Left ventricle myocardium superior (tissue), 1 donor: Measurements from ENCODE around the gene CCDC174. TPM values are rescaled to one million over a fixed set of nuclear protein-coding genes. Genes with fewer than 3 reads are reported as not detected.
"Not testable (repeated sequence)": the region's sequence is repeated elsewhere in the genome, so short reads cannot be mapped to it uniquely, and the experiment has no call there.

Source experiments
- ATAC-seq: fragments of 200-7000 bp; cut with Tn5 transposase; one replicate; pipeline ENCODE4 v1.9.1; 2020; ENCODE audit warnings: mild to moderate bottlenecking, moderate library complexity
- DNase-seq: peaks from one replicate; pipeline ENCODE4 v3.0.0-alpha.2; 2020
- intact Hi-C: fragments of 100-400 bp; cut with micrococcal nuclease; formaldehyde crosslinking; loops from one replicate; pipeline ENCODE4 v1.11.0; 2022
- total RNA-seq: library from RNA; stranded (reverse); fragmentation: NEBNext Ultra II Directional; extraction: Animal tissue kit (Norgen Biotek cat#: 25700); gene quantifications from one replicate; pipeline ENCODE4 v1.2.1, GENCODE V29; 2021
- donor health status: DM: no; HTN: yes; CAD: no; lungs with severe emphysema.

CCDC174 gene
- total RNA-seq, 1 donor from 2014 or later = 10.7 TPM

DNA sequence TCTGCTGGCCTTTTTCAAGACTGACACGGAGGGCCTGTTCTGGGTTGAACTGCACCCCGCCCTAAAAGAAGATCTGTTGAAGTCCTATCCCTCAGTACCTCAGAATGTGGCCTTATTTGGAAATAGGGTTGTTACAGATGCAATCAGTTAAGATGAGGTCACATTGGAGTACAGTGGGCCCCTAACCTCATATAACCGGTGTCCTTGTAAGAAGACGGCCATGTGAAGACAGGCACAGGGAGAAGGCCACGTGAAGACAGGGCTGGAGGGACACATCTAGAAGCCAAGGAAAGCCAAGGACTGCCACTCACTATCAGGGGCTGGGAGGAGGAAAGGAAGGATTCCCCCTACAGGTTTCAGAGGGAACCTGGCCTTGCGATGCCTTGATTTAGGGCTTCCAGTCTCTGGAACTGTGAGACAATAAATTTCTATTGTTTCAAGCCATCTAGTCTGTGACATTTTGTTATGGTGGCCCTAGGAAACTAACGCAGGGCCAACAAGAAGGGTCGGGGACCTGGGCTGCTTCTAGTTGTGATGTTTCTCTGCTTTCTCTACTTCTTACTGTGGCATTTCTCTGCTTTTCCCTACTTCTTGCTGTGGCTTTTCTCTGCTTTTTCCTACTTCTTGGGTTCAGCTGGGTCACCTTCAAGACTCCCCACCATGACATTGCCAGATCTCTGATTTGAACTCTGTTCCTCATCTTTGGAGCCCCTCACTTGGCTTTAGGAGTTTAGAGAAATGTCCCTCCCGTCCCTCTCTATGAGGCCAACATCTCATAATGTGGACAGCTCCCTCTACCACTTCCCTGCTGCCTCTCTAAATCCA lies 4.8 kb upstream of the CCDC174 start:
- no peak for ATAC-seq
- intact Hi-C loops = no loop called here
- DNase-seq = no peak

DNA sequence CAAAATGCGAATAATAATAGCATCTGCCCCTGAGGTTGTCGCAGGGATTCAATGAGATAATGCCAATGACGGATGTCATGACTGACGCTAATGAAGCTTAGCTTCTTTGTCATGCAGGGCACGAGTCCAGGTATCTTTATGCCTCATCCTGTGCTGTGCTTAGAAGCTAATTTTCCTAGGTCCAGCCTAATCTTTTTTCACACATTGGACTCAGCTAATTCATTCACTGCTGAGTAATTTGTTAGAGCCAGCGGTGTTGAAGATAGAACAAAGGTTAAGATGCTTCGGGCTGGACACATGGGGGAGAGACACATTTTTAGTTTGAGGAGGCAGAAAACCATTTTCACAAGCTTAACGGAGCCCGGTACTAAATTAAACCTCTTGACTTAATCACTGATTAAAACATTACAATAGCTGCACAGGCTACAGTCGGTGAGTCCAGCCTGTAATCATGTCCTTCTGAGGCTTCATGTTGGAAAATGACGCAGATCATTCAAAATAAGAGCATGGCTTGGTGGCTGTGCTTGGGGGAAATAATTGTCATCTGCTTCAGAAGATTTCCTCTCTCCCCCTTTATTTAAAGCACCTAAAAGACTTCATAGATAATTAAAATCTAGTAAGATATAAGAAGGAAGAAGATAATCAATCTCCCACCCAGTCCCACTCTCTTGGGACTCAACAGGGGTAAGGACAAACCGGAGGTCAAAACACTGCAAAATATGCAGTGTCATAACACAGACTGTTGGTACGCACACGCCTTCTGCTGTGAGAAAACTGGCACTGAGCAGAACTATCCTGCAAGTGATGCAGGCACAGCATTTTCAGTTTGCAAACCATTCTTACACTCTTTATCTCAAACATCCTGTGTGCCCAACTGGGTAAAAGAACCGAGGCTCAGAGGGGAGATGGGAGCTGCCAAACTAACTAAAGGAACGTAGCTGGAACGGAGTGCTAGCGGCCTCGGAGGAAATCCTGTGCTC lies 3.3 kb upstream of the CCDC174 start:
- intact Hi-C loops = no loop called here
- DNase-seq = peak; percentile 57
- ATAC-seq = peak; percentile 30

DNA sequence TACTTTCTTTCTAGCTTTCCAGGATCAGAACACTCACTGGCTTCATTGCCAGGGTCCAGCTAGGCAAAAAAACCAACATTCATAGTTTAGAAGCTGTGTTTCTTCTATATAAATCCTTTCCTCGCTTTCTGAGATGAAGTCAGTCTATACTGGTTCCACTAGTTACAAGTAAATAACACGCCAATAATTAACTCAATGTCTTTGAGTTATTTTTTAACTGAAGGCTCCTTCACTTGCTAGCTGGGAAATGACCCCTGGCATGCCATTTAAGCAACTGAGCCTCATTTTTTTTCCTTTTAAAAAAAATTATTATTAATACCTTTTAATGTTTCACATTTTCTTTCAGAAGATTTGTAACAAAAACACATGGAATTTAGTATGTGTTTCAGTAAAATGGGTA lies 2.1 kb upstream of the CCDC174 start:
- DNase-seq (no peak), ATAC-seq (no peak)
- intact Hi-C loops = no loop called here

DNA sequence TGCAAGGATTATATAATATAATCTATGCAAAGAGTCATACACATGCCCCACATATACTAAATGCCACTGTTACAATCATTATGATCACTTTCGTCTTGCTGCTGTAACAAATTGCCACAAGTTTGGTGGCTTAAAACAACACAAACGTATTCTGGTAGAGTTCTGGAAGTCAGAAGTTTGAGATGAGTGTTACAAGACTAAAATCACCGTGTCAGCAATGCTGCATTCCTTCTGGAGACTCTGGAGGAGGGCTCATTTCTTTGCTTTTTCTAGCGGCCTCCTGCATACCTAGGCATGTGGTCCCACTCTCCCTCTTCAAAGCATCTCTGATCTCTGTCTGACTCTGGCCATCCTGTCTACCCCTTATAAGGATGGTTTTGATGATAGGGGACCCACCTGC lies 1.4 kb upstream of the CCDC174 start:
- no peak for ATAC-seq
- intact Hi-C loops = no loop called here

DNA sequence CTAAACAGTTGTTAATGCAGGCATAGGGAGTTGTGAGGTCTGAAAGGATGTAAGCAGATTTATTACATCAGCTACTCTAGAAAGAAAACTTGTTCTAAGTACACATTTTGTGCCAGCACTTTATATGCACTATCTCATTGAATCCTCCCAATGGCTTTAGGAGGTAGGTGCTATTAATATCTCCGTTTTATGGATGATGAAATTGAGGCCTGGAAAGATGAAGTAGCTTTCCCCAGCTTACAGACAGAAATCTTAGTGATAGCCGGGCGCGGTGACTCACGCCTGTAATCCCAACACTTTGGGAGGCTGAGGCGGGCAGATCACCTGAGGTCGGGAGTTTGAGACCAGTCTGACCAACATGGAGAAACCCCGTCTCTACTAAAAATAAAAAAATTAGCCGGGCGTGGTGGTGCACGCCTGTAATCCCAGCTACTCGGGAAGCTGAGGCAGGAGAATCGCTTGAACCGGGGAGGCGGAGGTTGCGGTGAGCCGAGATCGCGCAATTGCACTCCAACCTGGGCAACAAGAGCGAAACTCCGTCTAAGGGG lies 872 bp downstream of the CCDC174 start:
- ATAC-seq, DNase-seq, intact Hi-C loops: not testable (repeated sequence)

More for the DNA sequence above, 1.4 kb upstream of the CCDC174 start:
- no peak for DNase-seq

DNA sequence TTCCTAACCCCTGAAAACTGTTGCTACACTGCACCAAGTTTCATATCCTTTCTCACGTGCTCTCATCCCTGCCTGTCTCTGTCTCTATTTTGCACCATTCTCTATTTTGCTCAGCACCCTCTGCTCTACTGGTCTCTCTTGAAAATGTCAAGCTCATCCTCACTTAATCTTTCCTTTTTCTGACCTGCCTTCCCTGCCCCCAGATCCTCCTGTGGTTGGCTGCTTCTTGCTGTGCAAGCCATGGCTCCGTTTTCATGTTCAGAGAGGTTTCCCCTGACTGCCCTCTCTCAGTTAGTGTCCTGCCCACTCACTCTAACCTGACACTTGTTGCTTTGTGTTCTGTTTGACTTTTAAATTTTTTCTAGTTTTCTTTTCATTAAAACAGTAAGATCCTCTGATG lies 6.0 kb downstream of the CCDC174 start:
- ATAC-seq (no peak), DNase-seq (no peak)
- intact Hi-C loops = no loop called here

DNA sequence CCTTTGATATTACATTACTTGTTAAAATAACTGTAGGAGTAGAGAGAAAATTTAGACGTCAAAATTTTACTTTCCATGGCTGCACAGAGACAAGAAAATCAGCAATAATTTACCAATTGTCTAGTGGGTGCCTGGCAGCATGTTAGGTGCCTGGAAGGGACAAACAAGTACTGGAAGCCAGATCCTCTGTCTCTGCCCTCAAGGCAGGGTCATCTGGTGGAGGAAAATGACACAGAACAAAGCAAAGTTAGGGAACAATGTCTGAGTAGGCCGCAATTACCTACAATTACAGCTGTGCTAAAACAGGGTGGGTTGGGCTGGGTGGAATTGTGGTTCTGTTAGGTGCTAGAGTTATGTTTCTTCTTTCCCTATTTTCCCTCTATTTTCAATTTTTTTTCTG lies 7.4 kb downstream of the CCDC174 start:
- intact Hi-C loops = no loop called here
- ATAC-seq (no peak), DNase-seq (no peak)

DNA sequence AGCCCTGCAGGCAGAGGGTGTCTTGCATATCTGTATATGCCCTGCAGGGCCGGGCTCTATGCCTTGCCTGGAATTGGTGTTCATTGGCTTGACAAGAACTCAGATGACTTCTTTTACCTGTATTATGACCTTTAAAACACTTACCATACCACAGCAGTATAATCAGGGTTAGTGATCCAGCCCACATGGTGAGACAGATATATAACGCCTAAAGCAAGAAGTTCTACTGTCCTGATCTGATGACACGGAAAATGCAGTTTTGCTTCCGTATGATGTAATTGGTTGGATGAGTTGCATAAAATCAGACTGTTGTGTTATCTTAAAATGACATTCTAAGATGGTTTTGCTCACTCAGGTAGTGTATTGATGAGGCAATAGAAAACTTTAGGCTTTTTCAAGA lies 9.4 kb downstream of the CCDC174 start:
- DNase-seq (no peak), ATAC-seq (no peak)
- intact Hi-C loops = no loop called here

DNA sequence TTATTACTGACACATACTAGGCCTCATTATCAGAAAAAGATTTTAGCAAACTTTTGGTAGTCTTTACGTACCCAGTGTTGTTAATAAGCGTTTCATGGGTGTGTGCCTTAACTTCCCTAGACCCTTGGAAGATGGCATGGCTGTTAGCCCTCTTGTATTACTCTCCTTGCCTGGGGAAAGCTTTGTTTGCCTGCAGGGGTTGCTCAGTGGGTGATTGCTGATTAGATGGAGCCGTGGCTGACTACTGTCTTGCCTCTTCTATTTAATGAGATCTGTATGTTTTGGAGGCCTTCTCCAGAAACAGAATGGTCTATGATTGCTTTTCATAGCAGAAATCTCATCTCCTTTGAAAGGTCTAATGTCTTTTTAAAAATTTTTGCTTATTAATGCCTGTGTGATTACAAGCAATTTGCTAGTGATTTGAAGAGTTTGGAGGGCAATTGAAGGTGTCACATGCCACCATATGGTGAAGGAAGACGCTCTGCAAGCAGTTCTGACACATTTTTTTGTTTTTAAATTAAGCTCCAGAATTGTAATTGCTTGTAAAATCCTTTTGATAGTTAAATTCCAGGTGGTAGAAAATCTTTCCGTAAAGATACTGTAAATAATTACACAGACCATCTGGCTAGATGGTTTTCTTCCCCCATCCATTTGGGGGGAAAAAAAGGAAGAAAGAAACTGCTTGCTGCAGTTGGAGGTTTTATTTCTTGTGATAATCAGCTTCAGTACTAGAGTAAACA lies 12.0 kb downstream of the CCDC174 start:
- ATAC-seq = no peak
- no peak for DNase-seq
- intact Hi-C loops = no loop called here

DNA sequence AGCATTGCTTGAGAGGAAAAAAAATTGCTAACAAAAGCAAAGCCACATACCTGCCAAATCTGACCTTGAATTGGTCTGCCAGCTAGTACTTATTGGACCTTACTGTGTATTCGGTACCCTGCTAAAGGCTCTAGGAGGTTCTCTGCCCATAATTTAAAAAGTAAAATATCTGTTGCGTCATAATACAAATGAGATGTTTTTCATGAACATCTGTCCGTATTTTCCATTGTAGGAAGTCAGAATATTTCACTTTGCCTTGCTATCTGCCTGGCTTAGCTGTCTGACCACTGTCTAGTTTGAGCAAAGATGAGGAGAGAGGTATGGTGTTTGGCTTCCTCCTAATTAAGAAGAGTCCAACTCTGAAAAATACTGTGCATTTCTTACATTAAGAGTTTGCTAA lies 12.6 kb downstream of the CCDC174 start:
- intact Hi-C loops = no loop called here
- DNase-seq (no peak), ATAC-seq (no peak)

DNA sequence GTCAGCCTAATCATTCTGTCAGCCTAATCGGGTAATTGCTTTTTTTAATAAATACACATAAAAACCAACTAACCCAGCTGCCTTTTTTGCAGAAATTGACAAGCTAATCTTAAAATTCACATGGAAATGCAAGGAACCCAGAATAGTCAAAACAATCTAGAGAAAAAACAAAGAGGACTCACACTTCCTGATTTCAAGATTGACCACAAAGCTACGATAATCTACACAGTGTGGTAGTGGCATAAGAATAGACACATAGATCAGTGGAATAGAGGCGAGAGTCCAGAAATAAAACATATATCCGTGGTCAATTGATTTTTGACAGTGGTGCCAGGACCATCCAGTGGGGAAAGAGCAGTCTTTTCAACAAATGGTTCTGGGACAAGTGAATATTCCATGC lies 21.0 kb downstream of the CCDC174 start:
- no peak for ATAC-seq
- DNase-seq = no peak
- intact Hi-C loops = loop anchor here (5.0 kb wide), 1 partner anchor 110 kb away; no protein-coding TSS in a partner anchor

DNA sequence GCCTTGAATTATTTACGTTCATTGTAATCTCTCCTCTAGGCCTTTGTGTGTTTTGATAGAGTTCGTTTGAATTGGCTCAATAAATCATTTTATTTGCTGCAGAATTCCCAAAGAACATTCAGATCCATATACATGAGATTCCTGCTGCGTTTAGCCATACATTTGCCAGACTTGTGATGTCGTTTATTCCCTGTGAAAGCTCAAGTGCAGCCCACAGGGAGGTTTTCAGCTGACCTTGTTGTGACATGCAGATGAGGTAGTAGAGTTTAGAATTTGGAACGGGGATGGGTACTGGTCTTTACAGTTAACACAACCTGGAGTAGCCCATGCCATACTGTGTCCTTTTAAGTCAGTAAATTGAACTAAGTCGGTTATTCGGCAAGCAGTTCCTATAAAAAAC lies 23.3 kb downstream of the CCDC174 start, which contains the start of gene C3orf20:
Gene C3orf20 (plus strand): TSS at position 301 of the 400 bp plus-strand sequence. CDS start 7,573 bp downstream, outside the sequence.
- DNase-seq (no peak), ATAC-seq (no peak)
- intact Hi-C loops = loop anchor here (5.0 kb wide), 2 partner anchors 107 to 247 kb away; no protein-coding TSS in a partner anchor

DNA sequence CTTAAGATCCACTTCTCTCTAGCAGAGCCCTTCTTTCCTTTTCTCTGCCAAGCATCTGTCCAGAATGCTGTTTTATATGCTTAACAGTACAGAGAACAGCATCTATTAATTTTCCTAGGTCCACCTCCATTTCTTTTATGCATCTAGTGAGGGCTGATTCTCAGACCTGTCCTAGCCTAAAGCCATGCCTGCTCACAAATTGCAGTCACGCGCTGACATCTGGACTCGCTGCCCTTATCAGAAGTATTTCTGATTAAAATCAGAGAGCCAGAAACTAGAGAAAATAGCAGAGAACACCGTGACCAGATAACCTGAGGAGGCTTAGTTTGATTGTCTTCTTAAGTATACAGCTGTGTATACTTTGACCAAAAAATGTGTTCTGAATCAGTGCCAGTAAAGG lies 25.3 kb downstream of the CCDC174 start:
- no peak for ATAC-seq
- intact Hi-C loops = loop anchor here (5.0 kb wide), 1 partner anchor 245 kb away; no protein-coding TSS in a partner anchor
- DNase-seq = no peak

DNA sequence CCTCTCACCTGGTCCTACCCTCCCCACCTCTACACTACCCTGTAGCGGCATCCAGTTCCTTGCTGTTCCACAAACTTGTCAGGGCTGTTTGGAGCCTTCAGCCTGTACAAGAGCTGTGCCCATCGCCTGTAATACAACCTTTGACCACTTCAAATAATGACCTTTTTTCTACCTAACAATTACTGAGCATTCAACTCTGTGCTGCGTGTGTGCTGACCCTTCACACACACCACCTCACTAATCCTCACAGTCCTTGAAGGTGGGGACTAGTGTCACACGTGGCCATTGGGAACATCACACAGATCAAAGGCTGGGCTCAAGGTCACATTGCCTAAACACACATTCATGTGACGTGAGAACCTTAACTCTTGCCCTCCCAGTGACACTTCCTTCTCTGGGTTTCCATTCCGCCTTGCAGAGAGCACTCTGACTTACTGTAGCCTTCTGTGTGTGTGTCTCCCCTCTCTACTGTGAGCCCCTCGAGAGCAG lies 26.5 kb downstream of the CCDC174 start:
- DNase-seq (no peak), ATAC-seq (no peak)
- intact Hi-C loops = loop anchor here (5.0 kb wide), 1 partner anchor 244 kb away; no protein-coding TSS in a partner anchor

DNA sequence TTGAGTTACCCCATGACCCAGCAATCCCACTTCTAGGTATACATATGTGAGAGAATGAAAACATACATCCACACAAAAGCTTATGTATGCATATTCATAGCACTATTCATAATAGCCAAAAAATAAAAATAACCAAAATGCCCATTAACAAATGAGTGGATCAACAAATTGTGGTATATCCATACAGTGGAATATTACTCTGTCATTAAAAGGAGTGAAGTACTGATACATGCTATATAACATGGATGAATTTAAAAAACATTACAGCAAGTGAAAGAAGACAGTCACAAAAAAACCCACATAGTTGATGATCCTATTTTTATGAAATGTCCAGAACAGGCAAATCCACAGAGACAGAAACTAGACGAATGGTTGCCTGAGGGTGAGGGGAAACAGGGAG lies 28.6 kb downstream of the CCDC174 start:
- DNase-seq = no peak
- intact Hi-C loops = no loop called here
- no peak for ATAC-seq

DNA sequence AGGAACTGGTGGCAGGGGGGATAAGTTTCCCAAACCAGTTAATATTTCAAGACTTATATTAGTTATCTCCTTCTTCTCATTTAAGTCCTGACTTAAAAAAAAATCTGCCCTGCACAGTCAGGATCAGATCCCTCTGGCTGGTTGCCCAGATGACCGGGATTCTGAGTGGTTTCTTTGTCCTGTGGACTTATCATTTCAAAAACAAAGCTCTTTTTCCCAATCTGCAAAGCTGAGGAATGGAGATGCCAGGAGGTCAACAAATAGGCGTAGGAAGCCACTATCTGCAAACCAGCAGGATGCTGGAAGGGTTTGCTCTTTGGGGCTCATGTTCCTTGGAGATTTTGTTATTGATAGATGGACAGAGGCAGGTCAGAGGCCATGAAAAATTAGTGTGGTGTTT lies 29.2 kb downstream of the CCDC174 start:
- intact Hi-C loops = no loop called here
- ATAC-seq (no peak), DNase-seq (no peak)

DNA sequence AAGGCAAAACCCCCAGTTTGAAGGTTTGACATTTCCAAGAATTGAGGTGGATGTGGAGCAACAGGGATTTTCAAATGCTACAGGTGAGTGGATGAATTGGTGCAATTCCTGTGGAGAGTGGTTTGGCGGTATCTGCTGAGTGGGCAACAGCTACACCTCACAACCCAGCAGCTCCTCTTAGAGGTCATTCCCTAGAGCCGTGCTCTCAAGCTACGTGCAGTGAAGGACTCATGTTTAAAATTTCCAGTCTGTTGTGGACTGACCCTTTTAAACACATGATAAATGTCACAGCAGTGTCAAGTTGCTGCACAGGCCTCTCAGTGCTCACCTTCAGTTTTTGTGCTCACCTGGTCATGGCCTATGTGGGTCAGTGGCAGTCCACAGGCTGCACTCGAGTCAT lies 32.9 kb downstream of the CCDC174 start:
- ATAC-seq = no peak
- intact Hi-C loops = no loop called here

DNA sequence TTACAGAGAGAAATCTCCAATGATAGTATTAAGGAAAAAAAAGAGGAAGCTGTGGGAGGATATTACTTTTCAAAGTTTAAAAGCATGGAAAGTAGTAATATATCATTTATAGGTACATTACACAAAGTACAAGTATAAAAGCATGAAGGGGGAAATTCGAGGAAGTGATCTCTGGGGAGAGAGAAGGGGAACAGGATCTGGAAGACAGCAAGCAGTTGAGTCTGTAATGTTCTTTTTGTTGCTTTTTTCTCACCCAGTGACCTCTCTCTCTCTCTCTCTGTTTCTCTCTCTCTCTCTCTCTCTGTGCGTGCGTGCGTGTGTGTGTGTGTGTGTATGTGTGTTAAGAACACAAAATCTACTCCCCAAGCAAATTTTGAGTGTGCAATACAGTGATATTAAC lies 33.6 kb downstream of the CCDC174 start:
- intact Hi-C loops = no loop called here
- no peak for ATAC-seq
- no peak for DNase-seq

More for the DNA sequence above, 32.9 kb downstream of the CCDC174 start:
- no peak for DNase-seq

DNA sequence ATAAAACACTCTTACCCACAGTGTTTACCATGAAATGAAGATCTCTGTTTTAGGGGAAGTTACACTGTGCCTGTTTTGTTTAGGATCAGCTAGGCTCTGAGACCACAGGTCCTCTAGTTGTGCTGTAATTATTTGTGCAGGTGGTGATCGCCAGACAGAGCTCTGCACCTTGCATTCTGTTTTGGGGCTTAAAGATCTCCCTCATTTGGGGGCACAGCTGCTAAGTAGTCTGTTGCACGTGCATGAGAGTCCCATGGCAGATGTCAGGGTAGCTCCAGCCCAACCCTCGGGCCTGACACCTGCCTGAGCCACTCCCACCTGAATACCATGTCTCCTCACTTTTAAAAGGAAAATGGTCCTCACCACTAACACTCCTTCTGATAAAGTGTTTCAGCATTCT lies 35.8 kb downstream of the CCDC174 start:
- DNase-seq (no peak), ATAC-seq (no peak)
- intact Hi-C loops = no loop called here
